Measurements from ENCODE around the gene POLR3C. TPM values are rescaled to one million over a fixed set of nuclear protein-coding genes. Genes with fewer than 3 reads are reported as not detected.

The POLR3C gene
- total and polyA plus RNA-seq, 2 of the 13 experiments (the other 11 are each of a cell fraction or from before 2014, with no cell fraction given), result 15.5 to 24.3 TPM

- TF ChIP-seq CSRNP1 (CRISPR knock-in tag; IDR thresholded peaks at IDR 0.05) (no peak), TFAP4 (IDR thresholded peaks at IDR 0.05; ENCODE audit: borderline replicate concordance, low read depth) (peak; percentile 34; the same call in 1 of the 2 replicates), ZNF44 (CRISPR knock-in tag; IDR thresholded peaks at IDR 0.05) (no peak), CSRNP2 (CRISPR knock-in tag; conservative IDR thresholded peaks at IDR 0.05; ENCODE audit: low read depth) (no peak), ZNF451 (CRISPR knock-in tag; IDR thresholded peaks at IDR 0.05) (no peak), ZNF792 (CRISPR knock-in tag; IDR thresholded peaks at IDR 0.05) (0 out of 2 replicates have a peak, but pooled peaks have one; percentile 18), ZBTB4 (CRISPR knock-in tag; IDR thresholded peaks at IDR 0.05; ENCODE audit: borderline replicate concordance) (no peak)
These were observed 63.6 kb downstream of the POLR3C start (continued) for GRCh38 chr1:145887631-145888030.
